Left ventricle myocardium inferior (tissue), 1 donor: ENCODE results near the gene ERG. TPM values are rescaled to one million over a fixed set of nuclear protein-coding genes. Genes with fewer than 3 reads are reported as not detected.

Experiments
- DNase-seq: peaks from one replicate; pipeline ENCODE4 v3.0.0-alpha.2; 2020
- H3K27ac ChIP-seq: fragments of 200-600 bp; replicated peaks from 2 replicates; pipeline ENCODE4 v1.8.0; 2021
- H3K27me3 ChIP-seq: fragments of 200-600 bp; 2 replicates; pipeline ENCODE4 v1.8.0; 2021; ENCODE audit warnings: low read depth
- H3K36me3 ChIP-seq: fragments of 200-600 bp; 2 replicates; pipeline ENCODE4 v1.8.0; 2021
- H3K4me1 ChIP-seq: fragments of 200-600 bp; 2 replicates; pipeline ENCODE4 v1.8.0; 2021
- H3K4me3 ChIP-seq: fragments of 200-600 bp; 2 replicates; pipeline ENCODE4 v1.8.0; 2021; ENCODE audit warnings: mild to moderate bottlenecking, moderate library complexity
- H3K9me3 ChIP-seq: fragments of 200-600 bp; replicated peaks from 2 replicates; pipeline ENCODE4 v1.8.0; 2021
- intact Hi-C: fragments of 100-400 bp; cut with micrococcal nuclease; formaldehyde crosslinking; loops from one replicate; pipeline ENCODE4 v1.11.0; 2022
- total RNA-seq: library from RNA; stranded (reverse); fragmentation: NEBNext Ultra II Directional; extraction: Animal tissue kit (Norgen Biotek cat#: 25700); gene quantifications from one replicate; pipeline ENCODE4 v1.2.1, GENCODE V29; 2021
- TF ChIP-seq, protein P1 (sequence below): fragments of 200-600 bp; IDR thresholded peaks from 2 replicates; pipeline ENCODE4 v1.8.0; 2021; ENCODE audit warnings: antibody characterized with exemption, mild to moderate bottlenecking, borderline replicate concordance
- donor health status: DM: no; HTN: yes; CAD: no; lungs with severe emphysema.

ERG gene
- total RNA-seq, 1 donor from 2014 or later: 17.3 TPM

DNA sequence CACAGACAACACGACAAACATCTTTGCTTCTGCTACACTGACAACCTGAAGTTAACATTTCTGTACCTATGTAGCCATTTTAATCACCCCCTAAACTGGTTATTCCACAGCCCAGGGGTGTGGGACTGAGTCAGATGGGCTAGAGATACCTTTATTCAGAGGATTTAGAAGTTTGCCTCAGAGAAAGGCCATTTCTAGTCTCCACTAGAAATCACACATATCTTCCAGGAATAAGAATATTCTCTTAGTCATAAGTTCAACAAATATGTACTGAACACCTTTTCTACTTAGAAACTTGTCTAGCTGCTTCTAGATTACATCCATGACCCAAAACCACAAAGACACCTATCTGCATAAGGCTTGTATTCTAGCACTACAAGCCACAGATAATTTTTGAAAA, 38.8 kb downstream of the ERG start:
- TF ChIP-seq, protein P1, sequence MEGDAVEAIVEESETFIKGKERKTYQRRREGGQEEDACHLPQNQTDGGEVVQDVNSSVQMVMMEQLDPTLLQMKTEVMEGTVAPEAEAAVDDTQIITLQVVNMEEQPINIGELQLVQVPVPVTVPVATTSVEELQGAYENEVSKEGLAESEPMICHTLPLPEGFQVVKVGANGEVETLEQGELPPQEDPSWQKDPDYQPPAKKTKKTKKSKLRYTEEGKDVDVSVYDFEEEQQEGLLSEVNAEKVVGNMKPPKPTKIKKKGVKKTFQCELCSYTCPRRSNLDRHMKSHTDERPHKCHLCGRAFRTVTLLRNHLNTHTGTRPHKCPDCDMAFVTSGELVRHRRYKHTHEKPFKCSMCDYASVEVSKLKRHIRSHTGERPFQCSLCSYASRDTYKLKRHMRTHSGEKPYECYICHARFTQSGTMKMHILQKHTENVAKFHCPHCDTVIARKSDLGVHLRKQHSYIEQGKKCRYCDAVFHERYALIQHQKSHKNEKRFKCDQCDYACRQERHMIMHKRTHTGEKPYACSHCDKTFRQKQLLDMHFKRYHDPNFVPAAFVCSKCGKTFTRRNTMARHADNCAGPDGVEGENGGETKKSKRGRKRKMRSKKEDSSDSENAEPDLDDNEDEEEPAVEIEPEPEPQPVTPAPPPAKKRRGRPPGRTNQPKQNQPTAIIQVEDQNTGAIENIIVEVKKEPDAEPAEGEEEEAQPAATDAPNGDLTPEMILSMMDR: no peak
- DNase-seq: no peak
- intact Hi-C loops: no loop called here
- H3K4me3 ChIP-seq: no peak overlapping the region
- no peaks in the 10 kb centered on the region for H3K36me3 ChIP-seq
- peak overlapping the region; percentile 77 for H3K27ac ChIP-seq
- no peaks in the 10 kb centered on the region for H3K27me3 ChIP-seq
- H3K9me3 ChIP-seq: no peaks in the 10 kb centered on the region
- peaks cover 48% of the 10 kb centered on the region for H3K4me1 ChIP-seq

GRCh38 chr21:38455403-38455802, 42.9 kb downstream of the ERG start:
- no peaks in the 10 kb centered on the region for H3K9me3 ChIP-seq
- H3K27me3 ChIP-seq: no peaks in the 10 kb centered on the region
- no peak for DNase-seq
- no peak overlapping the region for H3K27ac ChIP-seq
- intact Hi-C loops: no loop called here
- H3K4me3 ChIP-seq: no peak overlapping the region
- peaks cover 28% of the 10 kb centered on the region for H3K4me1 ChIP-seq
- TF ChIP-seq, protein P1: no peak
- no peaks in the 10 kb centered on the region for H3K36me3 ChIP-seq

DNA sequence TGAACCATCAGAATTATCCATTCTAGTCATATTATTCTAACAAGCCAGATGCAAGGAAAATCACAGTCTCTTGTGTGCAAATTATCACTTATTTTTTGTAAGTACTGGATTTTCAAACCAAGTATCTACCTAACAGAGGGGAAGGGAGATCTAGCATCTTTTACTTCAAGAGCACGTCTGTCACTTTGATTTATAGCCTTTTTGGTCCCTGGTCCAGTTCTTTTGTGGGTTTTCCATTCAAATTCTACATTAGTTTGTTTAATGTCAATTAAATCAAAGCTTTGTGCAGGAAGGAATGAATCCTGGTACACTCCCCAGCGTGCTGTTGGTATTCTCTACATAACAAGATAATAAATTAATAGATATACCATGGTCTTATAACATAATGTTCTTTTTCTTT, 43.6 kb downstream of the ERG start:
- no peaks in the 10 kb centered on the region for H3K9me3 ChIP-seq
- TF ChIP-seq, protein P1: no peak
- no peak overlapping the region for H3K4me3 ChIP-seq
- H3K27ac ChIP-seq: no peak overlapping the region
- no peaks in the 10 kb centered on the region for H3K36me3 ChIP-seq
- H3K27me3 ChIP-seq: no peaks in the 10 kb centered on the region
- H3K4me1 ChIP-seq: peaks cover 23% of the 10 kb centered on the region
- DNase-seq: no peak
- intact Hi-C loops: no loop called here

GRCh38 chr21:38454161-38454560, 44.1 kb downstream of the ERG start:
- H3K4me1 ChIP-seq: peaks cover 25% of the 10 kb centered on the region
- no peaks in the 10 kb centered on the region for H3K9me3 ChIP-seq
- DNase-seq: no peak
- H3K36me3 ChIP-seq: no peaks in the 10 kb centered on the region
- no peak overlapping the region for H3K4me3 ChIP-seq
- intact Hi-C loops: no loop called here
- no peaks in the 10 kb centered on the region for H3K27me3 ChIP-seq
- H3K27ac ChIP-seq: no peak overlapping the region
- TF ChIP-seq, protein P1: no peak

DNA sequence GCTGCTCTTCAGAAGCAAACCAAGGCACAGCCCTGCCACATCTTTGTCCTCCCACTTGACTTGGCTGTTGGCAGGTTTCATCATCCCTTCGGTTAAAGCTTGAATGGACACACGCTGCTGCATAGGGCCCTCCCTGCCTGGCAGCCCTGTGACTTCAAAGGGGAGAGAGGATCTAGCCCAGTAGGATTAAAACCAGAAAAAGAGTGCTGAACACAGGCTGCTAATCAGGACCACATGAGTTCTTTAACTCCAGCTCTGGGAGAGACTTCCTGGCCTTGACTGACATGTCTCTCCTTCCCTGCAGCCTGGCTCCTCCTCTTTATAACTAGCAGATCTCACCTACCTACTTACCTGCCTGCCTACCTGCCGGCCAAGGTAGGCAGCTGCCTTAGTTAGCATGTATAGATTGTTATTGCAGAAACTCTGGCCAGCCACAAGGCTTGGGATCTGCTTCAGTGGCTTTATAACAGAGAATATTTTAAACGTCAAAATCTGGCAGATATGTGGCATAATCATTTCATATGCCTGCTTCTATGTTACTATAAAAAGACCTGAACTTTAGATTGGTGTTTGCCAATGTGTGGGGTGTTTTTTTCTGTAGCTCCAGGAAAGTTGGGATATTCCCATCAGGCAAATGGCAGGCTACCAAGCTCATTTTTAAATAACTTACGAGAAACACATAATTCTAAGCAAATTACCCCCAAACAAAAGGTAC, 49.4 kb downstream of the ERG start:
- Histone ChIP-seq H3K9me3 (no peaks in the 10 kb centered on the region), H3K36me3 (no peaks in the 10 kb centered on the region), H3K27ac (no peak overlapping the region), H3K4me3 (no peak overlapping the region), H3K4me1 (peaks cover 36% of the 10 kb centered on the region), H3K27me3 (no peaks in the 10 kb centered on the region)
- TF ChIP-seq, protein P1: no peak
- intact Hi-C loops: no loop called here
- DNase-seq: no peak
